Measurements from ENCODE around the gene ZDHHC13. TPM values are rescaled to one million over a fixed set of nuclear protein-coding genes. Genes with fewer than 3 reads are reported as not detected.

Gene ZDHHC13
- total and polyA plus RNA-seq, 4 donors, result 1.2 to 8.2 (median 2.7) TPM

DNA sequence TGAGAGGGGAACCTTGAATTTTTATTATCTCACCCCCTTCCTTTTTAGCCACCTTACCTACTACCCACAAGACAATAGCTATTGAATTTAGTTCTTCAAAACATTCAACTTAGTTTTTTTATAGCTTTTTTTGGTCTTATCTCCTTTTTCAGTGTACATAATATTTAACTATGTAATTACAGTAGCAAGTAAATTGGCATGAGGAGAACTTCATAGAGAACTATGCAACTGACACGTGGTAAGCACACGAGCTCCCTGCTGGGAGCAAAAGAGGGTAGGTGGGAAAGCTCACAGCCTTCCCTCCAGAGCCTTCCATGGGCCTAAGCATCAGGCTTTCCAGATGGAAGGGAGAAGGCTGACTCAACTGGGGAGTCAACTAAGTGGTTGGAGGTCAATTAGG lies 22.1 kb upstream of the ZDHHC13 start:
- Histone ChIP-seq H3K27me3 (ENCODE audit: control insufficient read depth in 4 of 4, insufficient read depth in 4 of 4, low read length in 3 of 4) (no peaks in the 10 kb centered on the region), H3K27ac (ENCODE audit: low read depth in 1 of 2, low read length in 2 of 2) (no peak overlapping the region), H3K36me3 (ENCODE audit: control insufficient read depth in 4 of 4, insufficient read depth in 3 of 4, low read depth in 1 of 4, low read length in 3 of 4) (no peaks in the 10 kb centered on the region), H3K9ac (ENCODE audit: low read depth in 1 of 2, low read length in 2 of 2) (no peak overlapping the region), H3K4me1 (ENCODE audit: control insufficient read depth in 4 of 4, insufficient read depth in 4 of 4, low read length in 3 of 4) (no peaks in the 10 kb centered on the region), H3K4me3 (ENCODE audit: low read depth in 1 of 3, low read length in 3 of 3) (no peak overlapping the region), H3K9me3 (ENCODE audit: control insufficient read depth in 4 of 4, low read length in 3 of 4) (no peaks in the 10 kb centered on the region)
- DNase-seq (ENCODE audit: low spot score), result no peak
- no peak for TF ChIP-seq TAF1 (conservative IDR thresholded peaks at IDR 0.05)
- TF ChIP-seq, protein P1, sequence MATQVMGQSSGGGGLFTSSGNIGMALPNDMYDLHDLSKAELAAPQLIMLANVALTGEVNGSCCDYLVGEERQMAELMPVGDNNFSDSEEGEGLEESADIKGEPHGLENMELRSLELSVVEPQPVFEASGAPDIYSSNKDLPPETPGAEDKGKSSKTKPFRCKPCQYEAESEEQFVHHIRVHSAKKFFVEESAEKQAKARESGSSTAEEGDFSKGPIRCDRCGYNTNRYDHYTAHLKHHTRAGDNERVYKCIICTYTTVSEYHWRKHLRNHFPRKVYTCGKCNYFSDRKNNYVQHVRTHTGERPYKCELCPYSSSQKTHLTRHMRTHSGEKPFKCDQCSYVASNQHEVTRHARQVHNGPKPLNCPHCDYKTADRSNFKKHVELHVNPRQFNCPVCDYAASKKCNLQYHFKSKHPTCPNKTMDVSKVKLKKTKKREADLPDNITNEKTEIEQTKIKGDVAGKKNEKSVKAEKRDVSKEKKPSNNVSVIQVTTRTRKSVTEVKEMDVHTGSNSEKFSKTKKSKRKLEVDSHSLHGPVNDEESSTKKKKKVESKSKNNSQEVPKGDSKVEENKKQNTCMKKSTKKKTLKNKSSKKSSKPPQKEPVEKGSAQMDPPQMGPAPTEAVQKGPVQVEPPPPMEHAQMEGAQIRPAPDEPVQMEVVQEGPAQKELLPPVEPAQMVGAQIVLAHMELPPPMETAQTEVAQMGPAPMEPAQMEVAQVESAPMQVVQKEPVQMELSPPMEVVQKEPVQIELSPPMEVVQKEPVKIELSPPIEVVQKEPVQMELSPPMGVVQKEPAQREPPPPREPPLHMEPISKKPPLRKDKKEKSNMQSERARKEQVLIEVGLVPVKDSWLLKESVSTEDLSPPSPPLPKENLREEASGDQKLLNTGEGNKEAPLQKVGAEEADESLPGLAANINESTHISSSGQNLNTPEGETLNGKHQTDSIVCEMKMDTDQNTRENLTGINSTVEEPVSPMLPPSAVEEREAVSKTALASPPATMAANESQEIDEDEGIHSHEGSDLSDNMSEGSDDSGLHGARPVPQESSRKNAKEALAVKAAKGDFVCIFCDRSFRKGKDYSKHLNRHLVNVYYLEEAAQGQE (IDR thresholded peaks at IDR 0.05), result no peak
- TF ChIP-seq NR2F2 (IDR thresholded peaks at IDR 0.05), result no peak
- TF ChIP-seq, protein P2, sequence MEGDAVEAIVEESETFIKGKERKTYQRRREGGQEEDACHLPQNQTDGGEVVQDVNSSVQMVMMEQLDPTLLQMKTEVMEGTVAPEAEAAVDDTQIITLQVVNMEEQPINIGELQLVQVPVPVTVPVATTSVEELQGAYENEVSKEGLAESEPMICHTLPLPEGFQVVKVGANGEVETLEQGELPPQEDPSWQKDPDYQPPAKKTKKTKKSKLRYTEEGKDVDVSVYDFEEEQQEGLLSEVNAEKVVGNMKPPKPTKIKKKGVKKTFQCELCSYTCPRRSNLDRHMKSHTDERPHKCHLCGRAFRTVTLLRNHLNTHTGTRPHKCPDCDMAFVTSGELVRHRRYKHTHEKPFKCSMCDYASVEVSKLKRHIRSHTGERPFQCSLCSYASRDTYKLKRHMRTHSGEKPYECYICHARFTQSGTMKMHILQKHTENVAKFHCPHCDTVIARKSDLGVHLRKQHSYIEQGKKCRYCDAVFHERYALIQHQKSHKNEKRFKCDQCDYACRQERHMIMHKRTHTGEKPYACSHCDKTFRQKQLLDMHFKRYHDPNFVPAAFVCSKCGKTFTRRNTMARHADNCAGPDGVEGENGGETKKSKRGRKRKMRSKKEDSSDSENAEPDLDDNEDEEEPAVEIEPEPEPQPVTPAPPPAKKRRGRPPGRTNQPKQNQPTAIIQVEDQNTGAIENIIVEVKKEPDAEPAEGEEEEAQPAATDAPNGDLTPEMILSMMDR (IDR thresholded peaks at IDR 0.05; ENCODE audit: low read depth, low read length, missing input control), result no peak
- 40% methylated on average over 2 of the region's 2 CpGs for WGBS

DNA sequence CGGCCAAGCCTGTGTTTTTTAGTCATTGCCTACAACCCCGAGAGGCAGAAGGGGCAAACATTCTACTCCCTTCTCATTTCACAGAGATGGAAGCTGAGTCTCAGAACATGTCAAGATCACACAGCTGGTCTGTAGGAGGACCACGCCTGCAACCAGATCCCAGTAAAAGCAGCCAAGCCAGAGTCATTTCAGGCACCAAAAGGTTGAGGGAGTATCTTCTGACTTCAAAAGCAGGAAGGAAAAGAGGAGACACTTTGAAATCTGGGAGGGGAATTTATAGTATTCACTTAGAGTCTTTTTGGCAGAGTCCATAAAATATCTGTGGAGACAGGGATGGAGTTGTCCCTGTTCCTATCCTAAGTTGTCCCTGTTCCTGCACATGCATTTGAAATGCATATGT lies 17.9 kb upstream of the ZDHHC13 start:
- TF ChIP-seq RXRA (IDR thresholded peaks at IDR 0.05) (no peak), FOXA2 (IDR thresholded peaks at IDR 0.05) (no peak)
- TF ChIP-seq, protein P3, sequence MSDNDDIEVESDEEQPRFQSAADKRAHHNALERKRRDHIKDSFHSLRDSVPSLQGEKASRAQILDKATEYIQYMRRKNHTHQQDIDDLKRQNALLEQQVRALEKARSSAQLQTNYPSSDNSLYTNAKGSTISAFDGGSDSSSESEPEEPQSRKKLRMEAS (IDR thresholded peaks at IDR 0.05), result no peak
- Histone ChIP-seq H3K9me3 (ENCODE audit: control insufficient read depth in 4 of 4, low read length in 3 of 4) (peaks cover 0 to 1% (median 0%) of the 10 kb centered on the region in 4 donors), H3K36me3 (ENCODE audit: control insufficient read depth in 4 of 4, insufficient read depth in 3 of 4, low read depth in 1 of 4, low read length in 3 of 4) (no peaks in the 10 kb centered on the region), H3K4me3 (ENCODE audit: low read depth in 1 of 3, low read length in 3 of 3) (no peak overlapping the region), H3K27ac (ENCODE audit: low read depth in 1 of 2, low read length in 2 of 2) (no peak overlapping the region), H3K9ac (ENCODE audit: low read depth in 1 of 2, low read length in 2 of 2) (no peak overlapping the region), H3K4me1 (ENCODE audit: control insufficient read depth in 4 of 4, insufficient read depth in 4 of 4, low read length in 3 of 4) (no peaks in the 10 kb centered on the region), H3K27me3 (ENCODE audit: control insufficient read depth in 4 of 4, insufficient read depth in 4 of 4, low read length in 3 of 4) (no peaks in the 10 kb centered on the region)
- WGBS, result 86% methylated on average over 3 of the region's 3 CpGs
- DNase-seq (ENCODE audit: low spot score), result no peak

DNA sequence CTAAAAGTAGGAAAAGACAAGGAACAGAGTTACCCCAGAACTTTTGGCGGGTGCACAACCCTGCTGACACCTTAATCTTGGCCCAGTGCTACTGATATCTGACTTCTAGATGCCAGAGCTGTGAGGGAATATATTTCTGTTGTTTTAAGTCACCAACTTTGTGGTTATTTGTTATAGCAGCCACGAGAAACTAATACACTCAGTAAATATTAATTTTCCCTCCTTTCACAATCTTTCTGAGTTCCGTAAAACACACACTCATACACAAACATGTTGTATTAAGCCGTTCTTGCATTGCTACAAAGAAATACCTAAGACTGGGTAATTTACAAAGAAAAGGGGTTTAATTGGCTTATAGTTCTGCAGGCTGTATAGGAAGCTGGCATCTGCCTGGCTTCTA lies 16.1 kb upstream of the ZDHHC13 start:
- H3K27me3 ChIP-seq (ENCODE audit: control insufficient read depth in 4 of 4, insufficient read depth in 4 of 4, low read length in 3 of 4), result no peaks in the 10 kb centered on the region
- no peak overlapping the region for H3K4me3 ChIP-seq (ENCODE audit: low read depth in 1 of 3, low read length in 3 of 3)
- no peak overlapping the region for H3K9ac ChIP-seq (ENCODE audit: low read depth in 1 of 2, low read length in 2 of 2)
- no peak overlapping the region for H3K27ac ChIP-seq (ENCODE audit: low read depth in 1 of 2, low read length in 2 of 2)
- no peaks in the 10 kb centered on the region for H3K36me3 ChIP-seq (ENCODE audit: control insufficient read depth in 4 of 4, insufficient read depth in 3 of 4, low read depth in 1 of 4, low read length in 3 of 4)
- DNase-seq (ENCODE audit: low spot score), result no peak
- H3K4me1 ChIP-seq (ENCODE audit: control insufficient read depth in 4 of 4, insufficient read depth in 4 of 4, low read length in 3 of 4), result no peaks in the 10 kb centered on the region
- 83% methylated on average over 4 of the region's 4 CpGs for WGBS
- TF ChIP-seq FOXA1 (IDR thresholded peaks at IDR 0.05) (no peak), RAD21 (IDR thresholded peaks at IDR 0.05) (no peak), EGR1 (IDR thresholded peaks at IDR 0.05; ENCODE audit: low read depth in 2 of 2) (no peak), RXRA (IDR thresholded peaks at IDR 0.05) (no peak), JUND (IDR thresholded peaks at IDR 0.05) (no peak), HNF4G (IDR thresholded peaks at IDR 0.05) (no peak)
- TF ChIP-seq, protein P2 (IDR thresholded peaks at IDR 0.05; ENCODE audit: low read depth, low read length, missing input control), result no peak
- TF ChIP-seq, protein P4, sequence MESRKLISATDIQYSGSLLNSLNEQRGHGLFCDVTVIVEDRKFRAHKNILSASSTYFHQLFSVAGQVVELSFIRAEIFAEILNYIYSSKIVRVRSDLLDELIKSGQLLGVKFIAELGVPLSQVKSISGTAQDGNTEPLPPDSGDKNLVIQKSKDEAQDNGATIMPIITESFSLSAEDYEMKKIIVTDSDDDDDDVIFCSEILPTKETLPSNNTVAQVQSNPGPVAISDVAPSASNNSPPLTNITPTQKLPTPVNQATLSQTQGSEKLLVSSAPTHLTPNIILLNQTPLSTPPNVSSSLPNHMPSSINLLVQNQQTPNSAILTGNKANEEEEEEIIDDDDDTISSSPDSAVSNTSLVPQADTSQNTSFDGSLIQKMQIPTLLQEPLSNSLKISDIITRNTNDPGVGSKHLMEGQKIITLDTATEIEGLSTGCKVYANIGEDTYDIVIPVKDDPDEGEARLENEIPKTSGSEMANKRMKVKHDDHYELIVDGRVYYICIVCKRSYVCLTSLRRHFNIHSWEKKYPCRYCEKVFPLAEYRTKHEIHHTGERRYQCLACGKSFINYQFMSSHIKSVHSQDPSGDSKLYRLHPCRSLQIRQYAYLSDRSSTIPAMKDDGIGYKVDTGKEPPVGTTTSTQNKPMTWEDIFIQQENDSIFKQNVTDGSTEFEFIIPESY (IDR thresholded peaks at IDR 0.05), result no peak
- TF ChIP-seq, protein P3 (IDR thresholded peaks at IDR 0.05), result no peak
- peaks cover 0 to 1% (median 0%) of the 10 kb centered on the region in 4 donors for H3K9me3 ChIP-seq (ENCODE audit: control insufficient read depth in 4 of 4, low read length in 3 of 4)
